HepG2 (cell line): ENCODE measurements around the gene RPH3AL. TPM values are rescaled to one million over a fixed set of nuclear protein-coding genes. Genes with fewer than 3 reads are reported as not detected.

ENCODE experiments used
- CEBPB ChIP-seq: IDR thresholded peaks from 2 replicates; pipeline ENCODE4 v1.6.1; 2011; ENCODE audit warnings: low read depth, low read length, improper control_type of control experiment, borderline replicate concordance
- CENPT ChIP-seq: sonication (generic); formaldehyde crosslinking; IDR thresholded peaks from 2 replicates; pipeline ENCODE4 v1.8.0; 2022; ENCODE audit warnings: low read depth, mild to moderate bottlenecking, moderate library complexity, missing genetic modification reagents
- DMAP1 ChIP-seq: IDR thresholded peaks from 2 replicates; pipeline ENCODE4 v1.6.1; 2016
- FOXC1 ChIP-seq: sonication (generic); formaldehyde crosslinking; IDR thresholded peaks from 2 replicates; pipeline ENCODE4 v1.8.0; 2022; ENCODE audit warnings: mild to moderate bottlenecking, missing genetic modification reagents, borderline replicate concordance
- HOXA5 ChIP-seq: sonication (generic); formaldehyde crosslinking; IDR thresholded peaks from 2 replicates; pipeline ENCODE4 v1.4.0; 2020; ENCODE audit warnings: missing genetic modification reagents
- KDM1A ChIP-seq: IDR thresholded peaks from 2 replicates; pipeline ENCODE4 v1.6.1; 2016; ENCODE audit warnings: missing compliant biosample characterization
- SRSF9 ChIP-seq: fragments of 200-400 bp; formaldehyde crosslinking; IDR thresholded peaks from 2 replicates; pipeline ENCODE4 v1.6.1; 2018; ENCODE audit warnings: borderline replicate concordance, mild to moderate bottlenecking, low read depth, low read length; ENCODE audit not compliant: insufficient read depth, poor library complexity, severe bottlenecking
- ZFX ChIP-seq: sonication (generic); formaldehyde crosslinking; IDR thresholded peaks from 2 replicates; pipeline ENCODE4 v1.4.0; 2020; ENCODE audit warnings: mild to moderate bottlenecking, low read depth, missing genetic modification reagents, moderate library complexity
- ZNF292 ChIP-seq: sonication (generic); formaldehyde crosslinking; IDR thresholded peaks from 2 replicates; pipeline ENCODE4 v1.8.1; 2022; ENCODE audit warnings: mild to moderate bottlenecking, low read depth, missing genetic modification reagents, borderline replicate concordance
- ZNF430 ChIP-seq: sonication (generic); formaldehyde crosslinking; IDR thresholded peaks from 2 replicates; pipeline ENCODE4 v1.9.0; 2021; ENCODE audit warnings: mild to moderate bottlenecking, missing genetic modification reagents
- ZNF557 ChIP-seq: sonication (generic); formaldehyde crosslinking; IDR thresholded peaks from 2 replicates; pipeline ENCODE4 v1.4.0; 2020; ENCODE audit warnings: missing genetic modification reagents
- ZNF724P ChIP-seq: sonication (generic); formaldehyde crosslinking; IDR thresholded peaks from 2 replicates; pipeline ENCODE4 v1.8.0; 2022; ENCODE audit warnings: missing genetic modification reagents, borderline replicate concordance
- ZNF841 ChIP-seq: sonication (generic); formaldehyde crosslinking; IDR thresholded peaks from 2 replicates; pipeline ENCODE4 v1.8.1; 2023; ENCODE audit warnings: missing genetic modification reagents, borderline replicate concordance
- ZUFSP ChIP-seq: sonication (generic); formaldehyde crosslinking; IDR thresholded peaks from 2 replicates; pipeline ENCODE4 v1.9.0; 2021; ENCODE audit warnings: missing genetic modification reagents, mild to moderate bottlenecking, borderline replicate concordance
- polyA plus RNA-seq, 8 experiments: library from polyadenylated mRNA; depleted of rRNA in 3 of 8; stranded (reverse) in 7 of 8; unstranded in 1 of 8; fragments of >200 nt; fragmentation: Illumina TruSeq in 4 of 8; extraction: Trizol in 4 of 8; gene quantifications; 2 replicates each; pipeline versions ENCODE4 v1.2.1 to v1.2.3, GENCODE V29; 2011 to 2016; ENCODE audit warnings: low read depth in 4 of 8, missing spikeins in 1 of 8, mixed read lengths in 1 of 8; ENCODE audit not compliant: insufficient read depth in 1 of 8
- total RNA-seq, 5 experiments: library from RNA; depleted of rRNA; stranded (reverse); fragments of >200 nt; fragmentation: Illumina TruSeq; extraction: Trizol; gene quantifications; 2 replicates each; pipeline ENCODE4 v1.2.3, GENCODE V29; 2016; ENCODE audit warnings: low read depth in 1 of 5
- TF ChIP-seq, protein P1 (sequence below): IDR thresholded peaks from 2 replicates; pipeline ENCODE4 v1.6.1; 2016; ENCODE audit warnings: low read depth, missing genetic modification reagents, missing compliant biosample characterization
- TF ChIP-seq, protein P2 (sequence below): sonication (generic); formaldehyde crosslinking; IDR thresholded peaks from 2 replicates; pipeline ENCODE4 v1.4.0; 2020; ENCODE audit warnings: missing genetic modification reagents, mild to moderate bottlenecking, borderline replicate concordance
- TF ChIP-seq, protein P3 (sequence below): sonication (generic); formaldehyde crosslinking; IDR thresholded peaks from 2 replicates; pipeline ENCODE4 v1.8.0; 2023; ENCODE audit warnings: mild to moderate bottlenecking, missing genetic modification reagents
- TF ChIP-seq, protein P4 (sequence below): sonication (generic); formaldehyde crosslinking; IDR thresholded peaks from 2 replicates; pipeline ENCODE4 v1.5.1; 2020; ENCODE audit warnings: missing genetic modification reagents, mild to moderate bottlenecking, borderline replicate concordance

The RPH3AL gene
- total and polyA plus RNA-seq, 2 of the 13 experiments (the other 11 are each of a cell fraction or from before 2014, with no cell fraction given) = 7.8 to 16.4 TPM

DNA sequence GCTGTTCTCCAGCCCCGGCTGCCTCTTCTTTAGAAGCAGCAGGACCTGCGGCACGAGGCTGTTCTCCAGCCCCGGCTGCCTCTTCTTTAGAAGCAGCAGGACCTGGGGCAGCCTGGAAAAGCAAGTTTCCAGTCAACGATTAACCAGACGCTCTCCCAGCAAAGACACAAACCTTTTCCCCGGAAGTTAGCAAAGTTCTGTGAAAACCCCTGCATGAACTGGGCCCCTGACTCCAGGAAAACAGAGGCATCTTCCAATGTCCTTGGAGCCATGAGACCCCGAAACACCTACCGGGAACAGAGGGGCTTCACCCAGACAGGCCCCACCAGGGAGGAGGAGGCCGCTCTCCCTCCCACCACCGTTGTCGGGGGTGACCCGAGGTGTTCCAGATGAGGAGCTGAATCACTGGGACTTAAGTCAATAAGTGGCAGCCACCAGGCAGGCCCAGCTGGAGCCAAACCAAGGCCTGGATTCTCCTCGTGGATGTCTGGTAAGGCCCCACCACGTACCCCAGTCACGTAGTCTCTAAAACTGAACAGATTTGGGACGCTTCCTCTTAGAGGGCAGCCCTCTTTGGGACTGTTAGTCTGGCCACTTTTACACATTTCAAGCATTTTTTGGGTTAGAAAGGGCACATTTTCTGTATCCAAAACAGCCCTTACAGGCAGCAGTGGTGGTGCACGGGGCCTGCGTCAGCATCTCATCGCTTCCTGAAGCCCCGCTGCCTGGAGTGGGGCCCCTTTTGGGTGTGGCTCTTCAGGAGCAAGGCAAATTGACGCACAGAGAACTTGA, at the start of gene RPH3AL (continued):
- TF ChIP-seq ZNF724P (0 out of 2 replicates have a peak, but pooled peaks have one; percentile 58), SRSF9 (no peak), ZUFSP (CRISPR knock-in tag) (no peak), CEBPB (no peak), ZNF430 (CRISPR knock-in tag) (no peak), HOXA5 (CRISPR knock-in tag) (no peak; the same call in 1 of the 2 replicates), KDM1A (CRISPR knock-in tag) (peak; percentile 45), CENPT (CRISPR knock-in tag) (no peak), ZNF292 (CRISPR knock-in tag) (no peak; the same call in 1 of the 2 replicates), ZFX (CRISPR knock-in tag) (peak; percentile 95), ZNF841 (CRISPR knock-in tag) (no peak), ZNF557 (peak; percentile 71; the same call in 1 of the 2 replicates), FOXC1 (CRISPR knock-in tag) (0 out of 2 replicates have a peak, but pooled peaks have one; percentile 61), DMAP1 (CRISPR knock-in tag) (peak; percentile 80)
- TF ChIP-seq, protein P1, sequence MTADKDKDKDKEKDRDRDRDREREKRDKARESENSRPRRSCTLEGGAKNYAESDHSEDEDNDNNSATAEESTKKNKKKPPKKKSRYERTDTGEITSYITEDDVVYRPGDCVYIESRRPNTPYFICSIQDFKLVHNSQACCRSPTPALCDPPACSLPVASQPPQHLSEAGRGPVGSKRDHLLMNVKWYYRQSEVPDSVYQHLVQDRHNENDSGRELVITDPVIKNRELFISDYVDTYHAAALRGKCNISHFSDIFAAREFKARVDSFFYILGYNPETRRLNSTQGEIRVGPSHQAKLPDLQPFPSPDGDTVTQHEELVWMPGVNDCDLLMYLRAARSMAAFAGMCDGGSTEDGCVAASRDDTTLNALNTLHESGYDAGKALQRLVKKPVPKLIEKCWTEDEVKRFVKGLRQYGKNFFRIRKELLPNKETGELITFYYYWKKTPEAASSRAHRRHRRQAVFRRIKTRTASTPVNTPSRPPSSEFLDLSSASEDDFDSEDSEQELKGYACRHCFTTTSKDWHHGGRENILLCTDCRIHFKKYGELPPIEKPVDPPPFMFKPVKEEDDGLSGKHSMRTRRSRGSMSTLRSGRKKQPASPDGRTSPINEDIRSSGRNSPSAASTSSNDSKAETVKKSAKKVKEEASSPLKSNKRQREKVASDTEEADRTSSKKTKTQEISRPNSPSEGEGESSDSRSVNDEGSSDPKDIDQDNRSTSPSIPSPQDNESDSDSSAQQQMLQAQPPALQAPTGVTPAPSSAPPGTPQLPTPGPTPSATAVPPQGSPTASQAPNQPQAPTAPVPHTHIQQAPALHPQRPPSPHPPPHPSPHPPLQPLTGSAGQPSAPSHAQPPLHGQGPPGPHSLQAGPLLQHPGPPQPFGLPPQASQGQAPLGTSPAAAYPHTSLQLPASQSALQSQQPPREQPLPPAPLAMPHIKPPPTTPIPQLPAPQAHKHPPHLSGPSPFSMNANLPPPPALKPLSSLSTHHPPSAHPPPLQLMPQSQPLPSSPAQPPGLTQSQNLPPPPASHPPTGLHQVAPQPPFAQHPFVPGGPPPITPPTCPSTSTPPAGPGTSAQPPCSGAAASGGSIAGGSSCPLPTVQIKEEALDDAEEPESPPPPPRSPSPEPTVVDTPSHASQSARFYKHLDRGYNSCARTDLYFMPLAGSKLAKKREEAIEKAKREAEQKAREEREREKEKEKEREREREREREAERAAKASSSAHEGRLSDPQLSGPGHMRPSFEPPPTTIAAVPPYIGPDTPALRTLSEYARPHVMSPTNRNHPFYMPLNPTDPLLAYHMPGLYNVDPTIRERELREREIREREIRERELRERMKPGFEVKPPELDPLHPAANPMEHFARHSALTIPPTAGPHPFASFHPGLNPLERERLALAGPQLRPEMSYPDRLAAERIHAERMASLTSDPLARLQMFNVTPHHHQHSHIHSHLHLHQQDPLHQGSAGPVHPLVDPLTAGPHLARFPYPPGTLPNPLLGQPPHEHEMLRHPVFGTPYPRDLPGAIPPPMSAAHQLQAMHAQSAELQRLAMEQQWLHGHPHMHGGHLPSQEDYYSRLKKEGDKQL = peak; percentile 11; the same call in 1 of the 2 replicates
- TF ChIP-seq, protein P2, sequence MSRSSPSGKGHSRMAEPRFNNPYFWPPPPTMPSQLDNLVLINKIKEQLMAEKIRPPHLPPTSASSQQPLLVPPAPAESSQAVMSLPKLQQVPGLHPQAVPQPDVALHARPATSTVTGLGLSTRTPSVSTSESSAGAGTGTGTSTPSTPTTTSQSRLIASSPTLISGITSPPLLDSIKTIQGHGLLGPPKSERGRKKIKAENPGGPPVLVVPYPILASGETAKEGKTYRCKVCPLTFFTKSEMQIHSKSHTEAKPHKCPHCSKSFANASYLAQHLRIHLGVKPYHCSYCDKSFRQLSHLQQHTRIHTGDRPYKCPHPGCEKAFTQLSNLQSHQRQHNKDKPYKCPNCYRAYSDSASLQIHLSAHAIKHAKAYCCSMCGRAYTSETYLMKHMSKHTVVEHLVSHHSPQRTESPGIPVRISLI = no peak
- TF ChIP-seq, protein P3, sequence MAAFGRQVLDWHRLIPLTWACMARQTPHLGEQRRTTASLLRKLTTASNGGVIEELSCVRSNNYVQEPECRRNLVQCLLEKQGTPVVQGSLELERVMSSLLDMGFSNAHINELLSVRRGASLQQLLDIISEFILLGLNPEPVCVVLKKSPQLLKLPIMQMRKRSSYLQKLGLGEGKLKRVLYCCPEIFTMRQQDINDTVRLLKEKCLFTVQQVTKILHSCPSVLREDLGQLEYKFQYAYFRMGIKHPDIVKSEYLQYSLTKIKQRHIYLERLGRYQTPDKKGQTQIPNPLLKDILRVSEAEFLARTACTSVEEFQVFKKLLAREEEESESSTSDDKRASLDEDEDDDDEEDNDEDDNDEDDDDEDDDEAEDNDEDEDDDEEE (CRISPR knock-in tag) = peak; percentile 62; the same call in 1 of the 2 replicates
- TF ChIP-seq, protein P4, sequence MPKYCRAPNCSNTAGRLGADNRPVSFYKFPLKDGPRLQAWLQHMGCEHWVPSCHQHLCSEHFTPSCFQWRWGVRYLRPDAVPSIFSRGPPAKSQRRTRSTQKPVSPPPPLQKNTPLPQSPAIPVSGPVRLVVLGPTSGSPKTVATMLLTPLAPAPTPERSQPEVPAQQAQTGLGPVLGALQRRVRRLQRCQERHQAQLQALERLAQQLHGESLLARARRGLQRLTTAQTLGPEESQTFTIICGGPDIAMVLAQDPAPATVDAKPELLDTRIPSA (CRISPR knock-in tag) = no peak
